CD4-positive, alpha-beta T cell treated with Interleukin-12 subunit alpha and Interleukin-12 subunit beta, for 1 hour (primary cell): Measurements from ENCODE around the gene MRGPRF.
"Not testable (repeated sequence)": the region's sequence is repeated elsewhere in the genome, so short reads cannot be mapped to it uniquely, and the experiment has no call there.

Experiments
- DNase-seq: peaks from one replicate; pipeline ENCODE4 v3.0.0-alpha.2; 2020

MRGPRF gene

DNA sequence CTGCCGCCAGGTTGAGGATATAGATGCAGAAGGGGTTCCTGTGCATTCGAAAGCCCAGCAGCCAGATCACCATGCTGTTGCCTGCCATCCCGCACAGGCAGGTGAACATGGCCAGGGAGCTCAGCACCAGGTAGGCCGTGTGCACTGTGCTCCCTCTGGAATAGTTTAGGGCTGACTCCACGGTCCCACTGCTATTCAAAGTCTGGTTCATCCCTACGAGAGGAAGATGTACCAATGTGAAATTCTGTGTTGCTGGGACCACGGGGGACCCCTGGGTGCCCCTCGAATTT, 32.3 kb downstream of the MRGPRF start, which contains the start of gene MRGPRD:
TSS of gene MRGPRD (minus strand) at position 211 of the 290 bp plus-strand sequence. CDS start at position 211, 0 bp downstream.
- no peak for DNase-seq

DNA sequence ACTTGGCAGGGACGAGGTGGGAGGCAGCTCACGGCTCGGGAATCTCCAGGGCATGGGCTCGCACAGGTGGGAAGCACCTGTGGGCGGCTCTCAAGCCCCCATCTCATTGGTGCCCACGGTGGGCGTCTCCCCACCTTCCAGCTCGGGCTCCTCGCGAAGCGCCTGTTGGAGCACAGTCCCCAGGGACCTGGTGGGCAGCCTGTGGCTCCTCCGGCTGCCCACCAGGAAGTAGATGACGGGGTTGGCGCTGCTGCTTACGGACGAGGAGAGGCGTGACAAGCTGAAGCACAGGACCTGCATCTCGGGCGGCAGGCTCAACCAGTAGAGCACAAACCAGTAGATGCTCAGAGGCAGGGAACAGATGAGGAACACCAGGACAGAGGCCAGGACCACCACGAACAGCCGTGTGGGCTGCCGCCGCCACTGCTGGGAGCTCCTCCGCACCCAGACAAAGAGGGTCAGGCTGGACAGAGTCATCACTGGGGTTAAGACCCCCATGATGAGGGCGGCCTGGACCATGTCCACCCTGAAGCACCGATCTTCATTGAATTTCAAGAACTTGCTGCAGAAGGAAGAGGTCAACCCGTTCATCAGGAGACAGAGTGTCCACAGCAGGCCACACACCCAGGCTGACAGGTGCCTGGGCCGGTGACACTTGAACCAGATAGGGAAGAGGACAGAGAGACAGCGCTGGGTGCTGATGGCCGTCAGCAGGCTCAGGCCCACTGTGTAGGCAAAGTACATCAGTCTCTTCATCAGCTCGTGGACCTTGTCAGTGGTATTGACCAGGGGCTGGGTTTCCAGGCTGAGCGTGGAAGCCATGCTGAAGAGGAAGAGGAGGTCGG, 32.9 kb downstream of the MRGPRF start:
- no peak for DNase-seq

DNA sequence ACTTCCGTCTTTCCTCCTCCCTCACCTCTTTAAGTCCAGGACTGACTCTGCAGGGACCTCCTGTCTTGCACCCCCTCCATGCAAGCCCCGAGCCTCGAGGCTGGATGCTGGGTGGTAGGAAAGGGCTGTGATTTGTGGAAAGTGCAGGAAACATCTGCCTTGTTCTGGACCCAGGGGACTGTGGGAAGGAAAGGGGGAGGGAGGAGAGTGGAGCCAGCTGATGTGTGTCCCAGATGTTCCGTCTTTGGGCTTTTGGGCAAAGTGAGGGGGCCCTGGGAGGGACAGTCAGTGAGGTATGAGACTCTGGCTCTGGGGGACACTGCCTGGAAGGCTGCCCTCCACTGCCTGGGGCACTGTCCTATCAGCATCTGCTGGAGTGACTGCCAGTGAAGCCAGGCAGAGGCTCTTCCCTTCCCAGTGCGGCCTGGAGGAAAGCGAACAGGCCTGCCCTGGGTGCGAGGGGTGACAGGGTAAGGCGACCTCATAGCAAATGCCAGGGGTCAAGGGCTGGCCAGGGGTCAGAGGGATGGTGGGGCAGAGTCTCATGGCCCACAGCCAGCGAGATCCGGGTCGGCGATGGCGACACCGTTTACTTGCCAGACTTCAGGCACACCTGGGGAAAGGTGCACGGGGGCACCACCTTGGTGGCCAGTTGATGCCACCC, 34.0 kb downstream of the MRGPRF start:
- no peak for DNase-seq

DNA sequence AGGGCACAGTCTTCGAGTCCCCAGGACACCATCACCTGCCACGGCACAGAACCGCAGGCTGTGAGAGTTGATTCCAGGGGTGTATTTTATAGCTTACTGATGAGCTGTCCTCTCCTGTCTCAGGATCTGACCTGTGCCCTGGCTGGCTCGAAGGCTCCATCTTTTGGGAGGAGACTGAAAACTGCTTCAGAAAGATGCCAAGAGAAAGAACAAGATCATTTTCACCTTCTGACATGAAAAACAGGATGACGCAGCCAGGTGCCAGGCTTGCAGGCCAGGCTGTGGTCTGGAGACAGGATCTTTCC, 34.5 kb downstream of the MRGPRF start:
- DNase-seq: no peak

DNA sequence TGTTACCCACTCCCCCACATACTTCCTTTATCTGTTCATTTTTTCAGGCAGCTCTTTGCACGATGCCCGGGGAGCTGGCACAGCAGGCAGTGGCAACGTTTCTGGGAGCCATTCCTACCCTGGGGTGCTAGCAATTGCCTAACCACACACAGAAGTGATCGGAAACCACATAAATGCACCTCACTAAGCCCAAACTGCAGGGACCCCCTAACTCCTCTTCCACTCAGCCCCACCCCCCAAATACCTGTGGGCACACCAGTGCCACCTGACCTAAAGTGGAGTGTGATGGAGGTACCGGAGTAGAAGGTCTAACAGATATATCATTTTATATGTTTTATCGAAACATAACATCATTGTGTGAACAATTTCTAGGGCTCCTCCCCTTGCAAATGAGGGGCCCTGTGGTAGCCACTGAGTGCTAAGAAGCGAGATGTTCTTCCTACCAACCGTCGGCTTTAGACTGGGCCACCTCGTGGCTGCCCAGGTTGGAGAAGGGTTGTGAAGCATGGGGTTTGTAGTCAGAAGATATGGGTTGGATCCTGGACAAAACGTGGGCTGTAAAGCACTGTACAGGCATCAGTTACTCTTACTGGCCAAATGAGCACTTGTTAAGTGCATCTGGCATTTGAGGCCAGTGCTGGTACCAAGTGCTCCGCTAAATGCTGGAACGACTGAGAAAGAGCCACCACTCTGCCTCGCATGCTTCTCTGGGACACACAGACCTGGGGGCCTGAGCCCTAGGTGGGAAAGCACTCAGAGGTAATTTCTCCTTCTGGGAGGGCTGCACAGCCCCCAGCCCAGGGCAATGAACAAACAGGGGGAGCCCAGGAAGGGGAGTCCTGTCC, 35.0 kb downstream of the MRGPRF start:
- DNase-seq: no peak

DNA sequence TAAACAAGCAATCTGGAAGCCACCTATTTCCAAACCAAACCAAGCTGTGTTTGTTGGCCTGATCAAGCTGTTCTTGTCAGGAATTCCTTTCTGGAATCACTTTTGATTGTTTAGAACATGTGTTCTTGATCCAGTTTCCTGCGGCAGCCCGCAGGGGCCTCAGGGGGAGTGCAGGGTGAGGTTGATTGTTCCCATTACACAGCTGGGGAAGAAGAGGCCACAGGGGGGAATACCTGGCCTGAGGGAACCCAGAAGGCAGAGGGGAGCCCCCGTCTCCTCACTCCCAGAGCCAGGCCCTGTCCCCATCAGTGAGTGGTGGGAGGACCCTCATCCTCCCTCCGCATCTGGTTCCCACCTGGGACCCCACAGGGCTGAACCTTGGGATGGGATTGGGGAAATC, 36.5 kb downstream of the MRGPRF start:
- no peak for DNase-seq

DNA sequence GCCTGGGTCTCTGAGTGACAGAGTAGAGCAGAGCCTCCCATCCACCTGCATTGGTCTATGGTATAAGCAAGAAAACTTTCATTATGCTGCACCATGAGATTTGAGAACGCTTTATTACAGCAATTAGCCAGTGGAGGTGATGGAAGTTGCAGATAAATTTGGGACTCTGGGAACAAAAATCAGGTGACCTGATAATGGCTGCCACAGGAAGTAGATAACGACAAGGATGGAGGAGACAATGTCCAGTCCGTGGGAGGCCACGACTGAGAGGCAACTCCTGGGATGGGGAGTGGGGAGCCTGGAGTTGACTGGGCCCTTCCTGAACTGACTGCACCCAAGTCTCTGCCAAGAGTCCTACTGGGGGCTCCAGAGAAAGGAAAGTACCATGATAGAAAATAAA, 37.0 kb downstream of the MRGPRF start:
- DNase-seq: no peak

DNA sequence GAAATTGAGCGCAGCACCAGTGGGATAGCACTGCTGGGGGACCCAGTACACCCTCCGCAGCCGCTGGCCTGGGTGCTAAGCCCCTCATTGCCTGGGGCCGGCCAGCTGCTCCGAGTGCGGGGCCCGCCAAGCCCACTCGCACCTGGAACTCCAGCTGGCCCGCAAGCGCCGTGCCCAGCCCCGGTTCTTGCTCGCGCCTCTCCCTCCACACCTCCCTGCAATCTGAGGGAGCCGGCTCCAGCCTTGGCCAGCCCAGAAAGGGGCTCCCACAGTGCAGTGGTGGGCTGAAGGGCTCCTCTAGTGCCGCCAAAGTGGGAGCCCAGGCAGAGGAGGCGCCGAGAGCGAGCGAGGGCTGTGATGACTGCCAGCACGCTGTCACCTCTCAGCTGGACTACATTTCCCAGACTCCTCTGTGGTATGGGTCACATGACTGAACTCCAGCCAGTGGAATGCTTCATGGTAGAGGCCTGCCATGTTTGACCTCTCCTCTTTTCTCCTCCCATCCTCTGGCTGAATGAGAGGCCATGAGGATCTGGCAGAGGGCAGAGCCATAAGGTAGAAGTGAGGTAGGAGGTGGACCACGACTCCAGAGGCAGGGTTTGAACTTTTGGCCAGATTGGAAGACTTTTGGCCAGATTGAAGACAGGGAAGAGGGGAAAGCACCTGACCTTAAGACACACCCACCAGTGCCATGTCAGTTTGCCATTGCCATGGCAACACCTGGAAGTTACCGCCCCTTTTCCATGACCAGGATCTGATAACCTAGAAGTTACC, 38.4 kb downstream of the MRGPRF start:
- no peak for DNase-seq

DNA sequence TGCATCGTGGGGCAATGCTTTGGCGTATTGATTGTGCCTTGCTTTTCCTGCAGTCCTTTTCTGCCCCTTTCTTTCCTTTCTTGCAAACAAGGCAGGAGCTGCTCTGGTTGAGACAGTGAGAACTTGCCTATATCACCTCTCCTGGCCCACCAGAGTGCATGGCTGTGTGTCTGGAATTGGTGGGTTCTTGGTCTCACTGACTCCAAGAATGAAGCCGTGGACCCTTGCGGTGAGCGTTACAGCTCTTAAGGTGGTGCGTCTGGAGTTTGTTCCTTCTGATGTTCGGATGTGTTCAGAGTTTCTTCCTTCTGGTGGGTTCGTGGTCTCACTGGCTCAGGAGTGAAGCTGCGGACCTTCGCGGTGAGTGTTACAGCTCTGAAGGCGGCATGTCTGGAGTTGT, 39.3 kb downstream of the MRGPRF start:
- DNase-seq: not testable (repeated sequence)

DNA sequence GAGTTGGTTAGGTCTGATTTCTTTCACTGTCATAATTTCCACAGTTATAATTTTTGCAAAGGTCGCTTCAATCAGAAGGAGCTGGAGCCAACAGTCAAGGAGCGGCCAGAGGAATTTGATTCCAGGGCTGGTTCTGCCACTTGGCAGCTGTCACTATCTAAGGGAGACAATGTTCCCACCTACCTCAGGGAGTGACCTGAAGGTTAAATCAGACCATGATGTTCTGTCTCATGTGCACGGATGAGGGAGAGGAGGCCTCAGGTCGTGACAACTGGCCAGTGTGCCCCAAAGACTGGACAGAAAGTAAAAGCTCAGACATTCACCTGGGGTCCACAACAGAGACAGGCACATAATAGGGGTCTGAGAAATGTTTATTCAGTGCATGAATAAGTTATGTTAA, 39.8 kb downstream of the MRGPRF start:
- DNase-seq: no peak

DNA sequence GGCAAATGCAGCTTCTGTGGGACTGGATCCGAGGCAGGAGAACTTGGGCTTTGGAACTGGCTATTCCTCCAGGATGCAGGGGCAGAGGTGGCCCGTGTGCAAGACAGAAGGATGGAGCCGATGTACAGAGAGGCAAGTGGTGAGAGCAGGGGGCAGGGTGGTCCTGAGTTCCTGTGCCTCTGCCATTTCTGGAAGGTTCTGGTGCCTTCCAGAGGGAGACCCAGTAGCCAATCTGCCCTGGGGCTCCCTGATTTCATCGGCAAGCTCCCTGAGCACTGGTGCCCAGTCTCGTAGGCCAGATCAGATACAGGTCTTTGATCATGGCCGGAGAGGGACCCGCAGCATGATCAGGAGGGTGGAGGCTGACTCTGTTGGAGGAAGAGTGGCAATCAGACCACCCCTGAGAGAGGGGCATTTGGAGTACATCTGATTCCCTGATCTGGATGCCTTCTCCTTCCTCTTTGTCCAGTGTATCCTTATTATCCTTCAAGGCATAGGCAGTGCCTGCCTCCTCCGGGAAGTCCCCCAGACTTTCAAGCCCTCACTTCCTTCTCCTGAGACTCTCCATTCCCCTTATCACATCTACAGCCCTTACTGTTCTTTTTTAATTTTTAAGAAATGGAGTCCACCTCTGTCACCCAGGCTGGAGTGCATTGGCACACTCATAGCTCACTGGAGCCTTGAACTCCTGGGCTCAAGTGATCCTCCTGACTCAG, 42.0 kb downstream of the MRGPRF start:
- DNase-seq: no peak

DNA sequence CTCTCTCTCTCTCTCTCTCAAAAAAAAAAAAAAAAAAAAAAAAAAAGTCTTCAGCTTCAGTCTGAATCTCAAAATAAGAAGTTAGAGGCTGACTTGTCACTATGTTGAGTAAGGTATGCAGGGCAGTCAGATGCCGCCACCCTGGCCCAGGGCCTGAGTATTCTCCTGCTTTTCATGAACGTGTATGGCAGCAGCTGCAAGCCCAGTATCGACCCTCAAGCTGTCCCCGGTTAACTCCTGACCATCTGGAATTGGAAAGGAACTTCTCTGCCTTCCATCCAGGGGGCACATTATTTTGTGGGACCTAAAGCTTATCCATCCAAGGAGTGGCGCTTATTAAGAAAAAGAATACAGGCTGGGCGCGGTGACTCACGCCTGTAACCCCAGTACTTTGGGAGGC, 43.7 kb downstream of the MRGPRF start:
- no peak for DNase-seq

DNA sequence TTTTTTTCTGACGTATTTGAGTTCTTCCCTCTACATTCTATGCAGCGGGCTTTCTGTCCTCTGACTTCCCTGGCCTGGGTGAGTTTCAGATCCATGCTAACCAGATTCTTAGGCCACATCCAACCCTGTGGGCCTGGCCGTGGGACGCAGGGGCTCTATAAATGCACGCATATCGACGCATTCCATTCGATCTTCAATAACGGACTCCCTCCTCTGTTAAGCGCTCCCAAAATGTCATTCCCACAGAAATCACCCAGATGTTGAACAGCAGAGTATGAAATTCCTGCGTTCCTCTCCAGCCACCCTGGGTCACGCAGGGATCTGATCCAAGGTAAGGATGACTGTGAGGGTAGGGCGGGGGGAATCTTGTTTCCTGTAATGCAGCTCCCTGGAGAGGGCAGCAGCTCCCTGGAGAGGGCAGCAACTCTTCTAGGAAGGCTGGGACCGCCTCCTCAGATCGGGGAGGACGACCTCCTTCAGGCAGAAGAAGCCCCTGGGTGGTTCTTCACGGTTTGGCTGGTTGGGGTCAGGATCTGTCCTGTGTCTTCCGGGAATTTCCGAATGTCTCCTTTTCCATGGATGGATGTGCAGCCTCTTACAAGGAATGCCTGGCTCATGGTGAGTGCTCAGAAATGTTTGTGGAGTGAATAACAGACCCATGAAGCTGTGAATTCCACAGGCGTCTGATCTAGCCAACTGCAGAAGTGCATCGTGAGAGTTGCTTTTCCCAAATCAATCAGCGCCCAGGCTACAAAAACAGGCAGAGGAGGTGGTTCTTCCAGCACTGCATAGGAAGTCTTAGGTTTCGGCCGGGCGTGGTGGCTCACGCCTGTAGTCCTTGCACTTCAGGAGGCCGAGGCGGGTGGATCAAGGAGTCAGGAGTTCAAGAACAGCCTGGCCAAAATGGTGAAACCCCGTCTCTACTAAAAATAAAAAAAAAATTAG, 44.5 kb downstream of the MRGPRF start:
- no peak for DNase-seq

DNA sequence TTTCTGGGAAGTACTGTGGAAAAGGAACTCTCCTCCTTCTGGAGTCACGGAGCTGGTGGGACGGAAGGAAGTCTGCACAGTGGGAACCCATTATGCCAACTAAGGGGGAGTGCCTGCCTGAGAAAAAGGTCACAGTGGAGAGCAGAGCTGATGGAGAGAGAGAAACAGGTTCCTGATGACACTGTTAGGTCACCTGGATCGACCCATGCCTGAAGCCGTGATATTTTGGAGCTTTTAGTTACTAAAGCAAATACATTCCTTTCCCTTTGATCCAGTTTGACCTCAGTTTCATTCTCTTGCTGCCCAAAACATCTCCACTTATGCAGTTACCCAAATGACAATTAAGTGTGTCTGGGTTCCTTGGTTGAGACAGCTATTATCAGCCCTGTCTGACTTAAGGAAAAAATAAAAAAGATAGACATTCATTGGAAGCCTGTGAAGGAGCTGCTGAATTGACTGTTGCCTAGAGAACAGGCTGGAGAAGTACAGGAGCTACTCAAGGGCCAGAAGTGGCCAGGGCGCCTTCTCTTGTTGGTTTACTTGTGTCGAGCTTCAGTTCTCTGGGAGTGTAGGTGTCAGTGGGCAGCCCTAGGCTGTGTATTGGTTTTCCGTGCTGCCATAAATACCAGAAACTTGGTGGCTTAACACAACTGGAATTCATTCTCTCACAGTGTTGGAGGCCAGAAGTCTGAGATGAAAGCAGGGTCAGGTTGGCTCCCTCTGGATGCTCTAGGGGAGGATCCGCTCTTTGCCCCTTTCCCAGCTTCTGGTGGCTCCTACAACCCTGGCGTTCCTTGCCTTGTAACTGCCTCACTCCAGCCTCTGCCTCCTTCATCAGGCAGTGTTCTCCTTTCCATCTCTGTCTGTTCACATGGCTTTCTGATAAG, 45.9 kb downstream of the MRGPRF start:
- DNase-seq: no peak

DNA sequence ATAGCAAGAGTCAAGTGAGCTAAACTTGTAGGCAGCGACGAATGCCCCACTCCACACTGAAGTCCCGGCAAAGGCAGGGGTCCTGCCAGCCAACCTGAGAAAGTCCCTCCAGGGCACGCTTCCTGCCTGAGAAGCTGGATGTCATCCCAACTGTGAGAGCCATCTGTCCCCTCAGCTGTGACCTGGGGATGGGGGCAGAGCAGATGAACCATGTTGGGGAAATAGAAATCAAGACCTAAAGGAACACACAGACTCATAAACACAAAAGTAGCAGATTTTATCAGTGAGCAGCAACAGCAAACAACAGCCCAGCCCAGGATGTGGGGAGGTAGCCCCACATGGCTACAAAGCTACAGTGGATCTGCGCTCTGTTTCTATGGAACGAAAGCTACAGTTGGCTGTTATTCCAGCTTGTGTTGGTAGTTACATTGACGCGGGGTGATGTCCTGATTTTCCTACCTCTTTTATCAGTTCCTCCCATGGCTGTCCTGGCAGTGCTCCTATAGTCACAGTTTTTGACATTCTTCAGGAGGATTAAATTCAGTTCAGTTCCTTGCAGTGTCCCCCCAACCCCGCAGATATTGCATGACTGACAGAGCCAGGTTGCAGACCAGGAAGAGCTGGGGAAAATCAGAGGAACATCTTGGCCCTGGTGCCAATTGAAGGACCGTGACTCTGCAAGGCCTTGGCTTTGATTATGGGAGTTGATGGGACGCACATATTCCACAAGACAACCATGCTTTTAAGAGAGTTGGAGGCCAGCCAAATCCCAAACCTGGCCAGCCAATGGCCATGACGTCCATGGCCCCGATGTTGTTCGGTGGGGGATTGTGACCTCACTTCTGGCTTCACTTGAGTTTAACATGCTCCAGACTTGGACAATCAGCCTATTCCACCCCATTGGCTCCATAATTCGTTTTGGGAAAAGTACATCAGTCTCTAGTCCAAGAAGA, 46.9 kb downstream of the MRGPRF start:
- DNase-seq: peak; percentile 19

DNA sequence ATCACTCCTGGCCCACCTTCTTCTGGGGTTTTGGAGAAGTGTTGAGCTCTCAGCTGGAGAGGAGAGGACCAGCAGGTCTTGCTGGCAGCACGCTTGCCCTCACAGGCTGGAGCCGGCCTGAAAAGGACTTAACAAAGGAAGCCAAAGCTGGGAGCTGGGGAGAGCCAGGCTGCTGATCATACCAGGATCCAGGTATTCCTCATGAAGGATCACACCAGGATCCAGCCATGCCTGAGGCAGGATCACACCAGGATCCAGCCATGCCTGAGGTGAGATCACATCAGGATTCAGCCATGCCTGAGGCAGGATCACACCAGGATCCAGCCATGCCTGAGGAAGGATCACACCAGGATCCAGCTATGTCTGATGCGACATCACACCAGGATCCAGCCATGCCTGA, 49.3 kb downstream of the MRGPRF start:
- DNase-seq: no peak

DNA sequence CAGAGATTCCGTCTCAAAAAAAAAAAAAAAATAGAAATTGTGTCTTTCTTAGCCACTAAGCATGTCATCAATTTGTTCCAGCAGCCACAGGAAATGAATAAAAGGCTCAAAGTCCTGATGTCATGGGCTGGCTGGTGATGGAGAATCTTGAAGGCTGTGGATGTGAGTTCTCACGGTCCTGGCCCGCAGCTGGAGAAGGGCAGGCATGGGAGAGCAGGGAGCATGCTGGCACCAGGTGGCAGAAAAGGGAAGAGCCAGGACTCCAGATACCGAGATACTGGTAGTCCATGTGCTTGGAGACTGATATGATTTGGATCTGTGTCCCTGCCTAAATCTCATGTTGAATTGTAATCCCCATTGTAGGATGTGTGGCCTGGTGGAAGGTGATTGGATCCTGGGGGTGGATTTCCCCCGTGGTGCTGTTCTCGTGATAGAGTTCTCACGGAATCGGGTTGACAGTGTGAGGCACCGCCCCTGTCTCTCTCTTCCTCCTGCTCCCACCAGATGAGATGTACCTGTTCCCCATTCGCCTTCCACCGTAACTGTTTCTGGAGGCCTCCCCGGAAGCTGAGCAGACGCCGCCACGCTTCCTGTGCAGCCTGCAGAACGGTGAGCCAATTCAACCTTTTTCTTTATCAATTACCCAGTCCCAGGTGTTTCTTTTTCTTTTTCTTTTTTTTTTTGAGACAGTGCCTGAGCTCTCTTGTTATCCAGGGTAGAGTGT, 50.4 kb downstream of the MRGPRF start:
- DNase-seq: peak; percentile 54

DNA sequence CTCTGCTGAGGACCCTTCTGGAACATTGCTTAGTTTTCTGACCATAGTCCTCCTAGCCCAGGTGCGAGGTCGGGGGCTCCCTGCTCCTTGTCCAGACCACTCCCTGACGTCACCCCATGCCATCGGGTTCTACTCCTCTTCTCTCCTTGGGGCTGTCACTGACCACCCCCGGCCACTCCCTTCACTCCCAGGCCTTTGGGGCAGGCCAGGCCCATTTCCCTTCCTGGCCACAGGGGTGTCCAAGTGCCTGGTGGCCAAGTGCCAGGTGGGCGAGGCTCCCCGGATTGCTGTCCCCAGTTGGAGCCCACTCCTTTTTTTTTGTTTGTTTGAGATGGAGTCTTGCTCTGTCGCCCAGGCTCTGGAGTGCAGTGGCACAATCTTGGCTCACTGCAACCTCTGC, 51.8 kb downstream of the MRGPRF start:
- DNase-seq: no peak
